HG02970 (cell line): ENCODE results near the gene USH2A.

Source experiments
- ATAC-seq: cut with Tn5 transposase; IDR thresholded peaks from one replicate; pipeline ENCODE4 v1.9.1; 2021; ENCODE audit warnings: mild to moderate bottlenecking, moderate library complexity, moderate number of reproducible peaks; ENCODE audit not compliant: unreplicated experiment, low FRiP score

The USH2A gene

DNA sequence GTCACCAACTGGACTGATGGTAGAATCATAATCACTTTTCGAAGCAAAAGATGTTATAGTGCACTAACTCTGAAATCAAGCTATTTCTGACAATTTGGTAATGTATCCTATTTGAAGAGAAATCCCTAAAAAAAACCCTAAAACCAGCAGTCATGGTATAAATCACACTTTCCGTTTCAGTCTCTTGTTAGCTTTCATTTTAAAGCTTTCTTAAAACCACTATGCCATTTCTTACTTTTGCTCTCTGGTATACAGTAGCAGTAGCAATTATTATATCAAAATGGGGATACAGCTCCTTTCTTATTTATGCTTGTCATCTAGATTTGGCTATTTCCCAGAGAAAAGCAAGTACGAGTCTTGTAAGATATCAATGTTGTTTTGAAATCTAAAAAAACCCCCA is 532.8 kb downstream of the USH2A start:
- ATAC-seq, result no peak

DNA sequence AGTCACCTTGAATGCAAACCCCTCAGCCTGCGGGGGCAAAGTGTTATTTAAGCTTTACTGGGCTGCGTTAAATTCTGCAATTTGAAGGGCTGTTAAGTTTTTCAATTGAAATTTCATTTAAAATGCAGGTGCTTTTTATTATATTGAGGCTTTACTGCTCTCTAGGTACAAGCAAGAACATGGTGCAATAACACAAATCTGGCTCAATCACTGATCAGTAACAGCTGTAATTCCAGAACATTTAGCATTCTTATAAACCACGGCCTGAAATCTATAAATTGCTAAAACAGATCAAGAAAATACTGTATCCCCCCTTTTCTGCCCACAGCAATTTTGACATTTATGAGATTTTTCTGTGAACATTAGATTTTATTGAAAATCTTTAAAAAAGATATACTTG is 533.4 kb downstream of the USH2A start:
- no peak for ATAC-seq

DNA sequence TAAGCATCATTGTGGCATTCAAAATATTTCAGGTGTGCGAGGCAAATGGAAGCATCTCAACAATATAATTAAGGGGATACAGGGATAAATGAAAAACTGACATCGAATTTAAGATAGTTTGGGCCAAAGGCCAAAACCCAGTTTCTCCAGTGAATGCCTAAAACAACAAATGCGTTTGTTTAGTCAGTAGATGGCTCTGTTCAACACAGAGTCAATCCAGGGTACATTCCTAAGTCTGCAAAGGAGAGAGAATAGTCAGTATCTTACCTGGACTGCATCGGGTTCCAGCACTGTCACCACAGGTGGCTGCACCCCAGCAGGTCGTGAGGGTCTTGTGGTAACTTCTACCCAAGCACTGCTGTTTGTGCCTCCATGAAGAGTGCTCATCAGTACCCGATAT is 535.1 kb downstream of the USH2A start:
- no peak for ATAC-seq

DNA sequence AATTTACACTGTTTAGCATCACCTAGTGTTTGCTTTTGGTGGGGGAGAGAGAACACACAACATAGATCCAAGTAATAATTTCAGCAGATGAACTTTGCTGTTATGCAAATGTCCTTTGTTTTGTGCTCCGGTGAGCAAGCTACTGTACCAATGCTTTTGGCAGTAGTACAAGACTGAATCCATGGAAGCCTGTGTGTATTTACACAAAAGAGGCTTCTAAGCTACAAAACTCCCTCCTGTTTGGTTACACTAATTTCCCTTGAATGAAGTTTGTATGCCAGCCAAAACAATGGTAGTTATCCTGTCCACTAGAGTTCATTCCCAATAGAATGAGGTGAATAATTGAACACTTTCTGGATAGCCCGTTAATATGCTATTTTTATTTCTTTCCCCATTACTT is 535.6 kb downstream of the USH2A start:
- ATAC-seq, result no peak

DNA sequence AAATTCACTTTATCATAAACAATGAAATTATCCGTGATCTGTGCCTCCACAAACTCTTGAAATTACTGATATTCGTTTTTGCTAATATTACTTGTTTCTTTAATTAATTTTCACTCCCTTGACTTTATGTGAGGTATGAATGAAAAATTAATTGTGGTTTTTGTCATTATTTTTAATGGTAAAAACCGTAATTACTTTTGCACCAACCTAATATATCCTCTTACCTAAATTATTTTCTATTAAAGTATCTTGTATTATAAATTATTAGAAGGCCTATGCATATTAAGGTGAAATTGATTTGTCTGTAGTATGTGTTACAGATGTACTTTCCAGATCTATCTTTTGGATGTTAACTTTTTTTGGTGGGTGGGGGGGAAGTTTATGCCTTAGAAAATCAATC is 540.2 kb downstream of the USH2A start:
- ATAC-seq, result no peak

DNA sequence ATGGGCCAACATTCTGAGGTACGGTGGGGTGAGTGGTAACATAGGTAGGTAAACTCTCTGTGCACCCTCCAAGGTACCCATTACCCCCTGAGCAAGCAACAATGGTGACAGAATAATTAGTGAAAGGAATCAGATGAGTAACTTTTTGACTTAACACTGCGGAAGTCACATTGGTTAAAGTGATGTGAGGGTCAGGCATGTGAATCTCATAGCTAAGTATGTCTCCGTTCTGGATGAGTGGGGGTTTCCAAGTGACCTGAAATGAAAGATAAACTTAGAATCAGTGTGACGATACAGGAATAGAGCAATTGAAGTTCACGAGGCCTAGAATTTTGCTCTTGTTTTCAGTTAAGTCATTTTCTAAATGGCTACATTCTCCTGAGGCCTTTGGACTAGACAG is 544.4 kb downstream of the USH2A start:
- ATAC-seq, result no peak

DNA sequence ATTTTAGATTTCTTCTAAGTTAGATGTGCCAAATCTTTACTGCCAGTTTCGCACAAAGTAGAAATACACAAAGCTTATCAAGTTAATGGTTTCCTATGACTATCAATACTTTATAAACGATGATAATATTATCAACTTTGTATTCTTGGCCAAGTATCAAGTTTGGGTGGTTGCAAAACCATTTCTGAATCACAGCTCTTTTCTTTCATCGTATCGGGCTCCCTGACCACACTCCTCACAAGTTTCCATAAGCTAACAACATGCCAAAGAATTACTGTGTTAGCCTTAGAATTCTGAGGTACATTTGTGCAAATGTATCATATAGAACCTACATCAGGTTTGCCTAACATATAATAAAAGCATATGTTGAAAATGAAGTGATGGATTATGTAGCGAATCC is 545.1 kb downstream of the USH2A start:
- ATAC-seq, result no peak

DNA sequence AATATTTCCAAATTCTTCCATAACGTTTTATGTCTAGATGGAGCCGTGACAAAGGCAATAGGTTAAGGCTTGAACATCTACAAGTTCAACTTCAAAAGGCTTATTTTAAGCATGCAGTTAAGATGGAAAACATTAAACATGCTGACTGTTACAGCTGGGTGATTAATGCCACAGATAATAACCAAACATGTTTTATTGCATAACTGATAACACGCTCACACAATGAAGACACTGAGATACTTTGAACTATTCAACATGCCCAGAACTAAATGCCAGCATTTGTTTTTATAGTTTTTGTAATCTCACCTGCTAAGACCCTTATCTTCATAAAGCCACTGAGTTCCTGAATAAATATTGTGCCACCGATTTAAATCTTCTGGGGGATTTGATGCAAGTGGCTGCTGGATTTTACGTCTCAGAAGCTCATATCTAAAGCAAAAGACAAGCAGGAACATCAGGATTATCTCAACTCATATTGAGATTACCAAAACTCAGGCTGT is 545.7 kb downstream of the USH2A start:
- ATAC-seq, result no peak

DNA sequence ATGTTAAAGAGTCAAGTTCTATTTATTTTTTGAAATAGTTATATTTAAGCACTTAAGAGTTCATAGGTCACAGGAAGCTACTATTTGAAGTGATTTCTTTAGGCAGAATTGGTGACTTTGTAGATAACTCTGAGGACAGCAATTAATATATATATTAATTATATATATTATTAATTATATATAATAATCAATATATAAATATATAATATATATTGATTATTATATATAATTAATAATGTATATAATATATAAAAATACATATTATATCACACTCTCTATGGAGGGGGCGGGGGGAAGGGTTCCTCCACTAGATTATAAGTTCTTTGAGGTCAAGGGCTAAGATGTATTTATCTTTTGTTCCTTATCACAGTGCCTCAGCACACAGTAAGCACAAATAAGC is 547.5 kb downstream of the USH2A start:
- ATAC-seq, result no peak

DNA sequence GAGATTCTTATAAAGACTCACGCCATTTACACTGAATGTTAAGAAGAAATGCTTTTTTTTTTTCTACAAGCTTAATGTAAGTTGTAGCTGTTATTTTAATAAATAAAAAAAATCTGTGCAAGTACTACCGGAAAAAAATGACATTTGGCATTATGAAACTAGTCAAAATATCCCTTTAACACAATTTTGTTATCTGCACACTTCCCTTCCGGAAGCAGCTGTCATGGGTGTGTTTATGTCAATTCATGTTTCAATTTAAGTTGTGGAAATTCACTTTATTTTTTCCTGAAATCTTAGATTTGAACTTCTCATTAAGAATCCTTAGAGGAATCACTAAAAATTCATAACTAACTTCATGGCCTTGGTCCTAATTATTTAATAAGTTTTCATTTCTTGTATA is 548.0 kb downstream of the USH2A start:
- ATAC-seq, result no peak

DNA sequence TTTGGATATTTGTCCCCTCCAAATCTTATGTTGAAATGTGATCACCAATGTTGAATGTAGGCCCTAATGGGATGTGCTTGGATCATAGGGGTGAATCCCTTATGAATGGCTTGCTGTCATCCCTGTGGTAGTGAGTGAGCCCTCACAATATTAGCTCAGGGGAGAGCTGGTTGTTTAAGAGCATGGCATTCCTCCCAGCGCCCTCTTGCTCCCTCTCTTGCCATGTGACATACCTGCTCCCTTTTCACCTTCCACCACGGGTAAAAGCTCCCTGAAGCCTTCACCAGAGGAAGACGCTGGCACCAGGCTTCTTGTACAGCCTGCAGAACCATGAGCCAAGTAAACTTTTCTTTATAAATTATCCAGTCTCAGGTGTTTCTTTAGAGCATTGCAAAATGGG is 550.6 kb downstream of the USH2A start:
- ATAC-seq, result no peak

DNA sequence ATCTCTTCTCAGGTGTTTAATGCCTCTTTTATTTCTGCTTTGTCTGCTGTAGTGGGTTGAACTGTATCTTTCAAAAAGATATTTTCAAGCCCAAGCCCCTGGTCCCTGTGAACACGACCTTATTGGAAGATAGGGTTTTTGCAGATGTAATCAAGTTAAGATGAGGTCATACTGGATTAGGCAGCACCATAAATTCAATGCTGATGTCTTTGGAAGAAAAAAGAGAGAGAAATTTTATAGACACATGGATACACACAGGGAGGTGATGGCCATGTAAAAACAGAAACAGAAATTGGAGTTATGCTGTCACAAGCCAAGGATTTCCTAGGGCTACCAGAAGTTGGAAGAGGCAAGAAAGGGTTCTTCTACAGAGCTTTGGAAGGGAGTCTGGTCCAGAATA is 554.7 kb downstream of the USH2A start:
- no peak for ATAC-seq

DNA sequence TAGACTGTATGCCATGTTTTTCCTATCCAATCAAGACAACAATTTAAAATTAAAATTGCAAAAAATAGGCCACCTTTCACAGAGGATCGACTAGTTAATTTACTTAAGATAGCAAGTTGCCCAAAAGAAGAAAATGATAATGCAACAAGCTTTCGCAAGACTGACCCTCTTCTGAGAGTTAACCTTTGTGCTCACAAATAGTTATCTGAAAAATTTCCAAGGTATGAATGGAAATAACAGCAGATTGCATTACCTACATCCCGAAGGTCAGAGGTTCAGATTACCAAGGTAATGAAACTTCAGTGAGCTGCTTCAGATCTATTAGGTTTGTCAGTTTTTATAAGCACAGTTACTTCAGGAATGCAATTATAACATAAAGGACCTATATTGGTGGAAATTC is 558.2 kb downstream of the USH2A start:
- ATAC-seq, result no peak

DNA sequence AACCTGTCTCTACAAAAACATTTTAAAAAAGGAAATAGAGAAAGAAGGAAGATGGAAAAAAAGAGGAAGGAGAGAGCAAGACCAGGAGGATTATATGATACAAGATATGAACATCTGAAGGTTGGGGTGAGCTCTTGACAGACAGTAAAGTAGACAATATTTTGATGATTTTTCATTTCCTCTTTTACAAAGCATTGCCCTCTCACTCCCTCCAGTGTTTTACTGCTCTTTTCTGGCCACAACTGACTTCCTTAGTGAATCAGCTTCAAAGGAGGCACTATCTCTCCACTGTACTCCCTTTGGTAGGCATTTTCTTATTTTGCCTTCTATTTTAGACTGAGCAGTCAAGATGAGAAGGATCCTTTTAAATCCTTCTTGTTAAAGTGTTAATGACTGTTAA is 559.5 kb downstream of the USH2A start:
- ATAC-seq, result no peak

DNA sequence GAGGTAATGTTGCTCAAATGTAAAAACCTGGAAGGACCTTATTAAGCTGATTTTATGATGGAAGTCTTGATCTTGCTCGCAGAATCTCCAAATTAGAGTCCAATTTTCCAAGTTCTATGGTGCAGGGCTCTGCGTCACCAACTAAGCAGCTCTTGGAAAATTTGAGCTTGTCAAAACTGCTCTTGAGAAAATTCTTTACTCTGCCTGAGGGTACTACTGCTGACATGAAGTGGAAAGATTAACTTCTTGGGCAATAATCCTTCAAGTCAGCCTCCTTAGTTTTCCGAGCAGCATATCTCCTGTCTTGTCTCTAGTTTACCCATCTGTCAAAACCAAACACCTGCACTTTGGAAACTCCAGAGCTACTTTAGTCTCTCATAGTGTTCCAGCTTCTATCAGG is 562.4 kb downstream of the USH2A start:
- ATAC-seq, result no peak

DNA sequence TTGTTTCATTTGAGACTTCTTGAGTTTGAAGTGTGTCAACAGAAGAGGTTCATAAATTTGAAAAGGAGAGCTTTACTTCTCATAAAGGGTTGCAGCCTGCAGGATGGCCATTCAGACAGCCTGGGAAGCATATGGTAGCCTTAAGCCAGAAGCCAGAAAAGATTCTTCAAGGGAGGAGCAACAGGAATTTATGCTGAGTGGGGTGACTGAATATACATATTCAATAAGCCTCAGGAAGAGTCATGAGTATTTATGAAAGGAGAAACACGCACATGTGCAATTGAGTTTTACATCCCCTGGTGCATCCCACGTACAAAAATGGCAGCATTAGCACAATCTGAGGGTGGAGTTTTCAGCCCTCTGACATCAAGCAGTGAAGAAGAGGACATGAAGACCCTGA is 565.9 kb downstream of the USH2A start:
- ATAC-seq, result no peak

DNA sequence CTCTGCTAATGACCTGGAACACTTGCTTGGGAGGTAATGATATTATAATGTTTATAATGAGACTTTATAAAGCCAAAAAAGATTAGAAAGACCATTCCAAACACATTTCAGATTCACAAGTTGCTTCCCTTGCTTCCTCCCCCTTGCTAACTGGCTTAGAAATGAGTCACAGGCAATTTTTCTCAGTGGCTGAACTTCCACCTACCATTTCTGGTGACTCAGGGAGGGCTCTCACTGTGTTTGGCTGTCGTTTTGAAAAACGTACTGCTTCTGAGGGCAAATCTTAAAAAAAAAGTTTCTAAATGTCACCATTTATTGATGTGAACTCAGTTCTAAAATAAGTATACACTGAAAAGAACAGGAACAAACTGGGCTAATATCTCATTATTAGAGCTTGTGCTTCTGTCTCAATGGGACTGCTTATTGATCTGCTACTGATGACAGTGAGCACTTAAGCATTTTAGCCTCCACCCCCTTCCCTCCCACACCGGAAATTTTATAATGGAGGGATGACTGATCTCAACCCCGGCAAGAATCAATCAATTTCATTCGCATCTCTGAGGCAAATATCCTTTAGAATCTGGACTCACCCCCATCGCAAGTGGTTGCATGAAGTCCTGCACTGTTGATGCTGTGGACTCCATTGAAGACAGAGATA is 577.9 kb downstream of the USH2A start:
- ATAC-seq, result no peak

DNA sequence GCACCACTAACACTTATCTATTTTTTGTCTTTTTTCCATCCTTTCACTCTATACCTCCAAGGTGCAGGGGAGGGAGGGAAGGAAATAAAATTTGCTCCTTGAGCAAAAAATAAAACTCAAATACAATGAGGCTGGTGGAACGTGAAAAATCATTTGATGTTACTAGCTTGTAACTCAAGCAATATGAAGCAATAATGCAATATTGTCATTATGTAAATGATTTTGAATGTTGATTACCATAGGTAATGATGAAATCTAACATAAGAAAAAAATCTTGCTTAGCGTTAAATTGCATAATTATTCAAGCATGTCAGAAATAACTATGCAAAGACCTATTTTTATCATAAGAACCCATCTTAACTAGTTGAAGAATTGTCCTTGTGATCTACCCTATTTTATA is 578.5 kb downstream of the USH2A start:
- ATAC-seq, result no peak

DNA sequence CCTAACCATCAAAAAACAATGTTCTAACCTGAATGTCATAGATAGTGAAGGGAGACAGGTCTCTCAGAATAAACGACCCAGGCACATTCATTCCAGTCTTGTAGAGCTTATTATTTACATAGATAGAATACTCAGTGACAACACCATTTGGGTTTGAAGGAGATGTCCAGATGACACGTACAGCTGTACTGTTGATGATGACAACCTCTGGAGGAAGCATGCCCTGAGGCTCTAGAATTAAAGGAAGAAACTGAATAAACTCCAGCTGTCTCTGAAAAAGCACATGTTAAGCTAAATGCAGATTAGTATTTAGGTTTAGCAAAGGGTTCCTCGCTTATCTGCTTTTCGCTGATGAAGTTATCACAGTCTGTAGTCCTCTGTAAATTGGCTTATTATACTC is 579.0 kb downstream of the USH2A start:
- ATAC-seq, result no peak

DNA sequence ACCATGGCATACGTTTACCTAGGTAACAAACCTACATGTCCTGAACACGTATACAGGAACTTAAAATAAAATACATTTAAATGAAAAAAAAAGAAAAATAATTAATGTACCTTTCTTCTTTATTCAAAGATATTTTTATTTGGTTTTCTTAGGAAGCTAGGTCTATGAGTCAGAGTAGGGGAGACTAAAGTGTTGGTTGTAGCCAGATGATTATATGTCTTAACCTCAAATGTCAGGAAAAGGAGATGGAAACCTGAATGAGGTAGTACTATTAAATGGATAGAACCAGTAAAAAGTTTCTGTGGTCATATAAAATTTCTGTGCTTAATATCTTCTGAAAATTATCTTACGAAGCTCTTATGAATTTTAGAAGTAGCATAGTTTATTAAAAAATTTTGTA is 580.3 kb downstream of the USH2A start:
- ATAC-seq, result no peak

DNA sequence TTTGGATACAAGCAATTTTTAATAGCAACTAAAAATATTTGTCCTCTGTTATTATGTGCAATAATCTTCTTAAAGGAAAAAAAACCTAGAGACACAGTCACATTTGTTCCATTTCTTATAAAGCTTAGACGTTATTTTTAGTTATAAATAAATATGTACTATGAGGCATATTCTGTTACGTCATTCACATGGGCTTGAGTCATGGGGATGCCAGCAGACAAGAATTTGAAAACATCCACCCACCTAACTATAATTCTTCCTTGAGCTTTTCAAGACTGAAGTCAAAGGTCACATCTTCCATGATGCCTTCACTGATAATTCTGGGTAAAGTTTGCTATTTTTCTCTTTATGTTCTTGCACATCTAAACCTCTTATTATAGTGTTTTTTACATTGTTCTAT is 587.3 kb downstream of the USH2A start:
- no peak for ATAC-seq

DNA sequence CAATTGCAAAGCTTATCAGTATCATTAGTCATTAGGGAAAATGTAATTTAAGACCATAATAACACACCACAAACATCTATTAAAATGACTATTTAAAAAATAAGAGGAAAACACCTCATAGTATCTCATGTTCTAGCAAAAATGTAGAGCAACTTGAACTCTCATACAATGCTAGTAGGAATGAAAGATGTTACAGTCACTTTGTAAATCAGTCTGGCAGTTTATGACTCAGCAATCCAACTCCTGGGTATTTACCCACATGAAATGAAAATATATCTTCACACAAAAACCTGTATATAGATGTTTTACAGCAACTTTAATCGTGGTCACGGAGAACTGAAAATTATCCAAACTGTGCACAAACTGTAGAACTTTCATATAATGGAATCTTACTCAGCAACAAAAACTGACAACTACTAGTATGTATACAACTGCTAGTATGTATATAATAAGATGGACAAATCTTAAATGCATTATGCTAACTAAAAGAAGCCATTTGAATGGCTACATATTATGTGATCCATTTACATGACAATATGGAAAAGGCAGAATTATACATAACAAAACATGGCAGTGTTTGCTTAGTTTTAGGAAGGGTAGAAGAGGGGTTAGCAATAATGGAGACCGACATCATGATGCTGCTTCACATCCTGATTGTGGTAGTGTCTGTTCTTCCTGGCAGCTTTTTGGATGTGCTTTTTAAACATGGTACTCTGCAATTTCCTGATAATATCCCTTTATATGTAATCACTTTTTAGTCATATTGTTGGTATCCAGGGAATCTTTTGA is 589.1 kb downstream of the USH2A start:
- no peak for ATAC-seq
